Measurements from ENCODE around the gene PGAP3.

Gene PGAP3

GRCh38 chr17:39679521-39680192, 8.2 kb downstream of the PGAP3 start:
- no peaks in the 10 kb centered on the region for H3K36me3 ChIP-seq (ENCODE audit: insufficient read depth, low read length)
- no peaks in the 10 kb centered on the region for H3K9me3 ChIP-seq (ENCODE audit: low read depth, low read length)
- no peak overlapping the region for H3K4me3 ChIP-seq
- TF ChIP-seq EZH2 (IDR thresholded peaks at IDR 0.05) (no peak), FOXP2 (optimal IDR thresholded peaks at IDR 0.05; ENCODE audit: control extremely low read depth, extremely low read length, insufficient read depth) (no peak), POLR2AphosphoS5 (IDR thresholded peaks at IDR 0.05; ENCODE audit: borderline replicate concordance, low read depth, low read length) (no peak)
- H3K27ac ChIP-seq, result no peak overlapping the region
- no peak for DNase-seq (ENCODE audit: low read depth, low spot score)
- no peak overlapping the region for H3K9ac ChIP-seq (ENCODE audit: insufficient read length)

GRCh38 chr17:39678340-39679116, 9.3 kb downstream of the PGAP3 start:
- no peaks in the 10 kb centered on the region for H3K9me3 ChIP-seq (ENCODE audit: low read depth, low read length)
- DNase-seq (ENCODE audit: low read depth, low spot score), result no peak
- H3K9ac ChIP-seq (ENCODE audit: insufficient read length), result no peak overlapping the region
- no peak overlapping the region for H3K27ac ChIP-seq
- H3K36me3 ChIP-seq (ENCODE audit: insufficient read depth, low read length), result no peaks in the 10 kb centered on the region
- no peak for TF ChIP-seq EZH2 (IDR thresholded peaks at IDR 0.05)
- no peak for TF ChIP-seq POLR2AphosphoS5 (IDR thresholded peaks at IDR 0.05; ENCODE audit: borderline replicate concordance, low read depth, low read length)
- TF ChIP-seq FOXP2 (optimal IDR thresholded peaks at IDR 0.05; ENCODE audit: control extremely low read depth, extremely low read length, insufficient read depth), result no peak
- no peak overlapping the region for H3K4me3 ChIP-seq

GRCh38 chr17:39677542-39678339, 10.1 kb downstream of the PGAP3 start:
- Histone ChIP-seq H3K9me3 (ENCODE audit: low read depth, low read length) (no peaks in the 10 kb centered on the region), H3K4me3 (no peak overlapping the region), H3K9ac (ENCODE audit: insufficient read length) (no peak overlapping the region), H3K36me3 (ENCODE audit: insufficient read depth, low read length) (no peaks in the 10 kb centered on the region), H3K27ac (peak overlapping the region; percentile 46; the same call in 1 of the 2 replicates)
- no peak for TF ChIP-seq FOXP2 (optimal IDR thresholded peaks at IDR 0.05; ENCODE audit: control extremely low read depth, extremely low read length, insufficient read depth)
- no peak for DNase-seq (ENCODE audit: low read depth, low spot score)

- 0 out of 2 replicates have a peak overlapping the region, but pooled peaks have one; percentile 46 for H3K27ac ChIP-seq
- H3K9ac ChIP-seq (ENCODE audit: insufficient read length), result no peak overlapping the region
- DNase-seq (ENCODE audit: low read depth, low spot score), result no peak
- no peaks in the 10 kb centered on the region for H3K36me3 ChIP-seq (ENCODE audit: insufficient read depth, low read length)
- H3K4me3 ChIP-seq, result no peak overlapping the region
- no peaks in the 10 kb centered on the region for H3K9me3 ChIP-seq (ENCODE audit: low read depth, low read length)
- TF ChIP-seq POLR2AphosphoS5 (IDR thresholded peaks at IDR 0.05; ENCODE audit: borderline replicate concordance, low read depth, low read length) (no peak), FOXP2 (optimal IDR thresholded peaks at IDR 0.05; ENCODE audit: control extremely low read depth, extremely low read length, insufficient read depth) (no peak), EZH2 (IDR thresholded peaks at IDR 0.05) (no peak)
Observed at GRCh38 chr17:39677072-39677471, 10.8 kb downstream of the PGAP3 start.

GRCh38 chr17:39676198-39676819, 11.5 kb downstream of the PGAP3 start:
- H3K36me3 ChIP-seq (ENCODE audit: insufficient read depth, low read length), result no peaks in the 10 kb centered on the region
- DNase-seq (ENCODE audit: low read depth, low spot score), result no peak
- H3K9ac ChIP-seq (ENCODE audit: insufficient read length), result no peak overlapping the region
- no peak for TF ChIP-seq EZH2 (IDR thresholded peaks at IDR 0.05)
- no peaks in the 10 kb centered on the region for H3K9me3 ChIP-seq (ENCODE audit: low read depth, low read length)
- no peak overlapping the region for H3K4me3 ChIP-seq
- H3K27ac ChIP-seq, result no peak overlapping the region

- TF ChIP-seq FOXP2 (optimal IDR thresholded peaks at IDR 0.05; ENCODE audit: control extremely low read depth, extremely low read length, insufficient read depth) (no peak), POLR2AphosphoS5 (IDR thresholded peaks at IDR 0.05; ENCODE audit: borderline replicate concordance, low read depth, low read length) (no peak), EZH2 (IDR thresholded peaks at IDR 0.05) (no peak)
- no peak overlapping the region for H3K9ac ChIP-seq (ENCODE audit: insufficient read length)
Observed at GRCh38 chr17:39675390-39676082, 12.3 kb downstream of the PGAP3 start.

GRCh38 chr17:39674702-39675389, 13.0 kb downstream of the PGAP3 start:
- H3K27ac ChIP-seq, result no peak overlapping the region
- H3K9me3 ChIP-seq (ENCODE audit: low read depth, low read length), result no peaks in the 10 kb centered on the region
- no peak overlapping the region for H3K9ac ChIP-seq (ENCODE audit: insufficient read length)
- DNase-seq (ENCODE audit: low read depth, low spot score), result no peak
- TF ChIP-seq EZH2 (IDR thresholded peaks at IDR 0.05) (no peak), FOXP2 (optimal IDR thresholded peaks at IDR 0.05; ENCODE audit: control extremely low read depth, extremely low read length, insufficient read depth) (no peak), POLR2AphosphoS5 (IDR thresholded peaks at IDR 0.05; ENCODE audit: borderline replicate concordance, low read depth, low read length) (no peak)
- H3K4me3 ChIP-seq, result no peak overlapping the region
- H3K36me3 ChIP-seq (ENCODE audit: insufficient read depth, low read length), result no peaks in the 10 kb centered on the region

More at GRCh38 chr17:39675390-39676082, 12.3 kb downstream of the PGAP3 start:
- DNase-seq (ENCODE audit: low read depth, low spot score), result no peak
- Histone ChIP-seq H3K9me3 (ENCODE audit: low read depth, low read length) (no peaks in the 10 kb centered on the region), H3K27ac (no peak overlapping the region), H3K36me3 (ENCODE audit: insufficient read depth, low read length) (no peaks in the 10 kb centered on the region), H3K4me3 (no peak overlapping the region)

All from SK-N-MC (cell line).